ENCODE results near the gene USP17L26.
"Not testable (repeated sequence)": the region's sequence is repeated elsewhere in the genome, so short reads cannot be mapped to it uniquely, and the experiment has no call there.

DNA sequence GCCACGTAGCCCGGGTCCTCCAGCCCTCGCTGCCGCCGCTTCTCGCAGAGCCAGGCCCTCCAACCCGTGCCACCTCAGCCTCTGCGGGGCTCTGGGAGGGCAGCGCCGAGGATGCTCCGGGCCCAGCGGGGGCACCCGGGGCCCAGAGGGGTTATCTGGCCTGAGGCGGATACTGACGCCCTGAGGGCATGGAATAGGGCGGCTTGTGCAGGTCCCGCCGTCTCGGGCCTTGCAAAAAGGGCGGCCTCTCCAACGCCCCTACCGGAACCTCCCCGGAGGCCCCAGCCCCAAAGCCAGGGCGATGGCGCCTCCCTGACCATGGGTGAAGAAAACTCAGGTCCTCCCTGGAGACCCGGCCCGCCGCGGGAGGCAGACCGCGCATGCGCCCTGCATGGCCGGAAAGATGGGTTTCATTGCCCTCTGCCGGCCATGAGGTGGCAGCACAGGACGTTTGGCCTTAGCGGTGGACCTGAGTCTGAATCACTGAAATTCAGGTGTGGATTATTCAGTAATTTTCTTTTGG lies 46.6 kb downstream of the USP17L26 start:
- TF ChIP-seq POLR2A (IDR thresholded peaks at IDR 0.05; ENCODE audit: low read length); GATA1 (IDR thresholded peaks at IDR 0.05; ENCODE audit: low read depth, low read length): not testable (repeated sequence)
